ENCODE data around the gene TMEM184A.

- TF ChIP-seq POLR2A (IDR thresholded peaks at IDR 0.05) = no peak
- TF ChIP-seq CTCF (IDR thresholded peaks at IDR 0.05) = no peak
Observed at GRCh38 chr7:1557771-1558170, 1.8 kb upstream of the TMEM184A start.
